Heart right ventricle (tissue), 16 donors: ENCODE data around the gene LPAR1. TPM values are rescaled to one million over a fixed set of nuclear protein-coding genes. Genes with fewer than 3 reads are reported as not detected.
A peak's percentile ranks its signal among the peaks of the same experiment; 100 is the strongest.

Experiments used
- ATAC-seq, 8 donors: fragments of 200-7000 bp; cut with Tn5 transposase; one replicate each; pipeline ENCODE4 v1.9.1; 2020; ENCODE audit warnings: mild to moderate bottlenecking in 8 of 8, moderate library complexity in 8 of 8, moderate number of reproducible peaks in 1 of 8
- DNase-seq, 2 donors: peaks; one replicate each; pipeline ENCODE4 v3.0.0-alpha.2; 2020
- H3K27ac ChIP-seq, 10 donors: fragments of 200-600 bp; sonication (generic) in 2 of 10; one replicate each; pipeline versions ENCODE4 v1.5.0 to v1.8.0; 2020 to 2022; ENCODE audit warnings: mild to moderate bottlenecking in 3 of 10
- H3K27me3 ChIP-seq, 7 donors: fragments of 200-600 bp; one replicate each; pipeline ENCODE4 v1.8.0; 2021 to 2022; ENCODE audit warnings: mild to moderate bottlenecking in 2 of 7
- H3K36me3 ChIP-seq, 9 donors: fragments of 200-600 bp; sonication (generic) in 1 of 9; one replicate each; pipeline versions ENCODE4 v1.5.0 to v1.8.0; 2020 to 2022; ENCODE audit warnings: mild to moderate bottlenecking in 2 of 9
- H3K4me1 ChIP-seq, 9 donors: fragments of 200-600 bp; sonication (generic) in 1 of 9; one replicate each; pipeline versions ENCODE4 v1.5.0 to v1.8.0; 2020 to 2022; ENCODE audit warnings: mild to moderate bottlenecking in 4 of 9
- H3K4me3 ChIP-seq, 10 donors: fragments of 200-600 bp; sonication (generic) in 2 of 10; one replicate each; pipeline versions ENCODE4 v1.5.0 to v1.8.0; 2020 to 2022; ENCODE audit warnings: mild to moderate bottlenecking in 7 of 10, moderate library complexity in 2 of 10
- H3K9me3 ChIP-seq, 11 donors: fragments of 200-600 bp in 10 of 11; sonication (generic) in 2 of 11; one replicate each; pipeline versions ENCODE4 v1.5.0 to v1.8.0; 2013 to 2022; ENCODE audit warnings: mild to moderate bottlenecking in 2 of 11, control low read depth in 1 of 11, moderate library complexity in 1 of 11
- WGBS, 2 donors: extraction: QIAGEN DNeasy Blood & Tissue Kit; methylation state at CpG; one replicate each; pipeline ENCODE4 v1.1.7; 2013; ENCODE audit warnings: inconsistent platforms in 1 of 2; 5-methylcytosine and 5-hydroxymethylcytosine counted together
- intact Hi-C, 10 donors: fragments of 100-400 bp; cut with DNase I; formaldehyde crosslinking; loops; one replicate each; pipeline versions ENCODE4 v1.11.1 to v1.14.2; 2022
- polyA plus RNA-seq, 2 donors: library from polyadenylated mRNA; stranded (reverse); fragments of 200-250 nt; gene quantifications; one replicate each; pipeline ENCODE4 v1.2.3, GENCODE V29; 2013
- total RNA-seq, 10 donors: library from RNA; stranded (reverse); fragmentation: NEBNext Ultra II Directional in 3 of 10; extraction: Animal tissue kit (Norgen Biotek cat#: 25700) in 3 of 10; gene quantifications; one replicate each; pipeline versions ENCODE4 v1.2.1 to v1.2.4, GENCODE V29; 2021 to 2023
- TF ChIP-seq, protein P1 (sequence below), 9 donors: fragments of 200-600 bp; sonication (generic) in 2 of 9; IDR thresholded peaks; one replicate each; pipeline versions ENCODE4 v1.5.0 to v1.8.0; 2021 to 2022; ENCODE audit warnings: antibody characterized with exemption in 9 of 9, mild to moderate bottlenecking in 5 of 9, moderate library complexity in 1 of 9
- donor health status: Arrhythmogenic right ventricular cardiomyopathy.
- donor health status: ischemic (EF 13 %, LVEDD 7.1; RV severe dilation, severe dysfunction).
- donor health status: healthy with polysubstance abuse.
- donor health status: DM: no; HTN: yes; CAD: no.
- donor health status: DM: no; HTN: no; CAD: no.
- donor health status: ischemic (EF 25% LVEDD 6.9; RV normal size, moderate dysfunction).
- donor health status: ischemic (EF 25% LVEDD 5.7; RV mildly dilated, moderate dysfunction).
- donor health status: healthy.
- donor health status: DM: yes; HTN: yes; CAD: no.
- donor health status: Ischemic cardiomyopathy.
- donor health status: ischemic (EF 35%, LVEDD 5.7; RV mildly dilated, moderate dysfunction).
- donor health status: nonischemic (EF 11% LVEDD 7.7; RV severe dilation, severe dysfunction).
- donor health status: DM: yes; HTN: yes; CAD: no.
- donor health status: PGD.
- donor health status: ischemic (EF 29% LVEDD 5.4; RV normal size, mild dysfunction).
- donor health status: nonischemic (EF 23%, LVEDD 6.1; RV moderate dilation, normal function).

LPAR1 gene
- total and polyA plus RNA-seq, 12 donors = 4.0 to 16.6 (median 7.7) TPM

DNA sequence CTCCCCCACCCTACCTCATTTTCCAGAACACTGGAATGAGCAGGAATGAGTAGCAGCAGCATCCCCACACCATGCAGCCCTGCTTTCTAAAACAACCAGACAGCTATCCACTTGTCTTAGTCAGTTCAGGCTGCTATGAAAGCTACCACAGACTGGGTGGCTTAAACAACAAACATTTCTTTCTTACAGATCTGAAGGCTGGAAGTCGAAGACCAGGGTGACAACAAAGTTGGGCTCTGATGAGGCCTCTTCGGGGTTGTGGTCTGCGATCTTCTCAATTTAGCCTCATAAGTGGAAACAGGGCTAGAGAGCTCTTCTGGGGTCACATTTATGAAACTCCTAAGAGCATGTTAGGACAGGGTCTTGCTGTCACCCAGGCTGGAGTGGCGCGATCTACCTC is 38.9 kb downstream of the LPAR1 start:
- Histone ChIP-seq H3K27me3 (no peaks in the 10 kb centered on the region), H3K36me3 (no peaks in the 10 kb centered on the region), H3K4me3 (no peak overlapping the region), H3K27ac (peak overlapping the region in 3 of 10 donors; percentile 11 to 64 (median 16)), H3K4me1 (peaks cover 0 to 29% (median 0%) of the 10 kb centered on the region in 9 donors), H3K9me3 (no peaks in the 10 kb centered on the region)
- TF ChIP-seq, protein P1, sequence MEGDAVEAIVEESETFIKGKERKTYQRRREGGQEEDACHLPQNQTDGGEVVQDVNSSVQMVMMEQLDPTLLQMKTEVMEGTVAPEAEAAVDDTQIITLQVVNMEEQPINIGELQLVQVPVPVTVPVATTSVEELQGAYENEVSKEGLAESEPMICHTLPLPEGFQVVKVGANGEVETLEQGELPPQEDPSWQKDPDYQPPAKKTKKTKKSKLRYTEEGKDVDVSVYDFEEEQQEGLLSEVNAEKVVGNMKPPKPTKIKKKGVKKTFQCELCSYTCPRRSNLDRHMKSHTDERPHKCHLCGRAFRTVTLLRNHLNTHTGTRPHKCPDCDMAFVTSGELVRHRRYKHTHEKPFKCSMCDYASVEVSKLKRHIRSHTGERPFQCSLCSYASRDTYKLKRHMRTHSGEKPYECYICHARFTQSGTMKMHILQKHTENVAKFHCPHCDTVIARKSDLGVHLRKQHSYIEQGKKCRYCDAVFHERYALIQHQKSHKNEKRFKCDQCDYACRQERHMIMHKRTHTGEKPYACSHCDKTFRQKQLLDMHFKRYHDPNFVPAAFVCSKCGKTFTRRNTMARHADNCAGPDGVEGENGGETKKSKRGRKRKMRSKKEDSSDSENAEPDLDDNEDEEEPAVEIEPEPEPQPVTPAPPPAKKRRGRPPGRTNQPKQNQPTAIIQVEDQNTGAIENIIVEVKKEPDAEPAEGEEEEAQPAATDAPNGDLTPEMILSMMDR (IDR thresholded peaks at IDR 0.05) = no peak
- DNase-seq (no peak), ATAC-seq (no peak)
- WGBS, 2 donors = 91 to 92% methylated on average over 5 of the region's 5 CpGs
- intact Hi-C loops = no loop called here

DNA sequence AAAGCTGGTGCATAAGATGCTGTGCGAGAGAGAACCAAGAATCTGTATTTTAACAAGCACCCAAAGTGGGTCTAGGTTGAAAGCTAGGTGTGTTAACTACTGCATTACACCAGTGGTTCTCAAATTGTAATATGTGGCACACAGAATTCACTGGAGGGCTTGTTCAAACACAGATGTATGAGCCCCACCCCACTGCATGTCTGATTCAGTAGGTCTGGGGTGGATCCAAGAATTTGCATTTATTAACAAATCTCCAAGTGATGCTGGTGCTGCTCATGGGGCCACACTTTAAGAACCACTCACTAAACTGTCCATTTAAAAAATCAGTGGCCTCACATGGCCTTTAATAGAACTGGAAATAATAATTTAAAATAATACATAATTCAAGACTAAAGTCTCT is 40.4 kb downstream of the LPAR1 start:
- Histone ChIP-seq H3K4me1 (peaks cover 0 to 33% (median 0%) of the 10 kb centered on the region in 9 donors), H3K36me3 (no peaks in the 10 kb centered on the region), H3K27ac (peak overlapping the region in 1 of 10 donors; percentile 58), H3K9me3 (no peaks in the 10 kb centered on the region), H3K27me3 (peaks cover 0 to 4% (median 0%) of the 10 kb centered on the region in 7 donors), H3K4me3 (no peak overlapping the region)
- intact Hi-C loops = no loop called here
- TF ChIP-seq, protein P1 (IDR thresholded peaks at IDR 0.05) = no peak
- WGBS, 2 donors = 95 to 97% methylated on average over 1 of the region's 1 CpG
- peak in 1 of 8 donors; percentile 36 for ATAC-seq
- DNase-seq = no peak

DNA sequence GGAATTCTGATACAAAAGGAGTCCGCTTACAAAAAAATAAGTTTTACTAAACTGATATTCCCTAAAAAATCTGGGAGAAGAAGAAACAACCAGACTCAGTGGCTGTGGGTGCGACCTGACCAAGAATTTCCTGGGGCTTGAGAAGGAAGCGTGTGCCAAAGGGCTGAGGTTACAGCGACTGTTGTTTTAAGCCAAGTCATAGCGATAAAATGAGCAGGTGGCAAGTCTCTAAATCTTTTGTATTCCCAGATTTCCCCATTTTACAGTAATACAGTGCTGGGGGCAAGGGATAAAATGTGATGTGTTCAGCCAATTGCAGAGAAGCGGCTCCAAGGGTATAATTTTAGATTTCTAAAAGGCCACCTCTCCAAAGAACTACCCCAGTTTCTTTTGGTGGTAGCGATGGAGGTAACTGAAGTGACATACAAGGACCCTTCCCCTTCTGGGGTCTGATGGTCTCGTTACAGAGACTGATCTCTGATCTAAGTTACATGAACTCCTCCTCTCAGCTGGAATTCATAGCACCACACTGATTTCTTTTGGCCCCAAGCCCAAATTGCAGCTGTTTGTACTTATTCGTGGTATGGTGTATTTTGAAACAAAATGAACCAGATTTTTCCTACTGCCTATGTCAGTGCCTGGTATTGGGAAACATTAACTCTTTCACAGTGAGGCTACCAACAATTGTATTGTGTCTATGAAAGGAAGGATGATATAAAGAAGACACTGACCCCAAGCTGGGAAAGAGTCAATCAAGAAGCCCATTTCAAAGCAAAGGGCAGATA is 41.6 kb downstream of the LPAR1 start:
- intact Hi-C loops = no loop called here
- Histone ChIP-seq H3K27me3 (peaks cover 0 to 4% (median 0%) of the 10 kb centered on the region in 7 donors), H3K36me3 (no peaks in the 10 kb centered on the region), H3K27ac (peak overlapping the region in 8 of 10 donors; percentile 2 to 70 (median 44)), H3K9me3 (no peaks in the 10 kb centered on the region), H3K4me1 (peaks cover 0 to 33% (median 0%) of the 10 kb centered on the region in 9 donors), H3K4me3 (no peak overlapping the region)
- WGBS, 2 donors = 69 to 77% methylated on average over 9 of the region's 9 CpGs
- peak in 6 of 8 donors; percentile 40 to 73 (median 62) for ATAC-seq
- peak in 1 of 2 donors; percentile 43 for DNase-seq
- TF ChIP-seq, protein P1 (IDR thresholded peaks at IDR 0.05) = no peak

DNA sequence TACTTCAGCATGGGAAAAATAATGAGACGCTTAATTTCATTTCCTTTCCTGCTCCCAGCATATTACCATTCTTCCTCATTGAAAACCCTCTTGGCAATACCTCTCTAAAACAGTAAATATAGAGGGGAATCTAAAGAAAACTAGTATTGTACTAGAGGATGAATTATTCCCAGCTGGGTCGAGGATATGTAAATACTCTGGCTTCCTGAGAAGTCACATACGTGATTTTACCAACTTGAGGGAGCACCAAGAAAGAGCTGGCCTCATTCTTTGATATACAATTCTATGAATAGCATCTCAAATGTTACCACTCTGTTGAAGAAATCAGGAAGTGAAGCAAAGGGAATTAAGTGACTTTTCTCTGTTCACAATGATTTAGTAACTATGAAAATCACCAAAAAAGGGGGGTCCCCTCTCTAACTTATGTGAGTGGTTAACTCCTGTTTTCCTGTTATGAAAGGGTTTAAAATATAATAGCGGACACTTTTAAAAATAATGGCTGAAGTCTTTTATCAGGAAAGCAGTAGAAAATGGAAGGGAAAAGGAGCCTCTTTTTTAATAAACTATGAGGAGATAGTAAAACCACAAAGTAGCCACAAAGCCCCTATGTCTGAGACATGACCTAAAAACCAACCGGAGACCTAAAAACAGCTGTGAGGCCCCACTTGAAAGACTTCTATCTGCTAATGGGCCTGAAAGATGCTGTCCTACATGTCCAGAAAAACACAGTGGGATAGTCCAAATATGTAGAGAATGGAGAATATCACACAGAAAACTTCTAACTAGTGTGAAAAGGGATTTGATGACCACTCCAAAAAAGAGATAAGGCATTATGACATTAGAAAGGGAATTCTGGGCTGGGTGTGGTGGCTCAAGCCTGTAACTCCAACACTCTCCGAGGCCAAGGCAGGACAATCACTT is 42.6 kb downstream of the LPAR1 start:
- WGBS, 2 donors = 51 to 64% methylated on average over 6 of the region's 6 CpGs
- Histone ChIP-seq H3K27me3 (peaks cover 0 to 4% (median 0%) of the 10 kb centered on the region in 7 donors), H3K9me3 (no peaks in the 10 kb centered on the region), H3K4me1 (peaks cover 0 to 27% (median 0%) of the 10 kb centered on the region in 9 donors), H3K36me3 (no peaks in the 10 kb centered on the region), H3K27ac (peak overlapping the region in 9 of 10 donors; percentile 11 to 70 (median 37)), H3K4me3 (no peak overlapping the region)
- TF ChIP-seq, protein P1 (IDR thresholded peaks at IDR 0.05) = no peak
- intact Hi-C loops = no loop called here
- ATAC-seq = peak in 5 of 8 donors; percentile 32 to 72 (median 59)
- no peak for DNase-seq
